ENCODE data around the gene KDM1A. TPM values are rescaled to one million over a fixed set of nuclear protein-coding genes. Genes with fewer than 3 reads are reported as not detected.

Gene KDM1A
- total and polyA plus RNA-seq, 4 donors = 16.4 to 73.0 (median 33.8) TPM

GRCh38 chr1:23020706-23021405, 1.6 kb downstream of the KDM1A start:
- DNase-seq (peak in 2 of 3 donors; percentile 35 to 48), ATAC-seq (ENCODE audit: insufficient read depth, low FRiP score) (no peak)
- peaks cover 0 to 4% (median 0%) of the 10 kb centered on the region in 5 donors for H3K4me1 ChIP-seq (ENCODE audit: control insufficient read depth in 5 of 5, insufficient read depth in 5 of 5, low read length in 5 of 5)
- H3K36me3 ChIP-seq (ENCODE audit: control insufficient read depth in 4 of 4, insufficient read depth in 4 of 4, low read length in 4 of 4) = no peaks in the 10 kb centered on the region
- H3K4me3 ChIP-seq = no peak overlapping the region
- H3K27me3 ChIP-seq (ENCODE audit: control insufficient read depth in 3 of 3, insufficient read depth in 3 of 3, low read length in 2 of 3) = no peaks in the 10 kb centered on the region
- H3K27ac ChIP-seq (ENCODE audit: low read depth in 1 of 2, low read length in 1 of 2) = no peak overlapping the region
- no peaks in the 10 kb centered on the region for H3K9me3 ChIP-seq (ENCODE audit: control insufficient read depth in 4 of 4, insufficient read depth in 3 of 4, low read length in 3 of 4)
- WGBS, 2 donors = 39 to 43% methylated on average over 7 of the region's 7 CpGs
- peak overlapping the region; percentile 86 to 94 for H3K9ac ChIP-seq (ENCODE audit: insufficient read depth in 1 of 2, low read length in 2 of 2)
- TF ChIP-seq CTCF (IDR thresholded peaks at IDR 0.05; ENCODE audit: control extremely low read depth, extremely low read depth) = no peak

GRCh38 chr1:23021834-23022233, 2.6 kb downstream of the KDM1A start:
- Histone ChIP-seq H3K4me1 (ENCODE audit: control insufficient read depth in 5 of 5, insufficient read depth in 5 of 5, low read length in 5 of 5) (peaks cover 0 to 6% (median 0%) of the 10 kb centered on the region in 5 donors), H3K9me3 (ENCODE audit: control insufficient read depth in 4 of 4, insufficient read depth in 3 of 4, low read length in 3 of 4) (no peaks in the 10 kb centered on the region), H3K36me3 (ENCODE audit: control insufficient read depth in 4 of 4, insufficient read depth in 4 of 4, low read length in 4 of 4) (no peaks in the 10 kb centered on the region), H3K27ac (ENCODE audit: low read depth in 1 of 2, low read length in 1 of 2) (no peak overlapping the region), H3K27me3 (ENCODE audit: control insufficient read depth in 3 of 3, insufficient read depth in 3 of 3, low read length in 2 of 3) (no peaks in the 10 kb centered on the region), H3K4me3 (no peak overlapping the region), H3K9ac (ENCODE audit: insufficient read depth in 1 of 2, low read length in 2 of 2) (no peak overlapping the region)
- ATAC-seq (ENCODE audit: insufficient read depth, low FRiP score) (no peak), DNase-seq (no peak)
- WGBS, 2 donors = 89 to 94% methylated on average over 2 of the region's 2 CpGs
- TF ChIP-seq CTCF (IDR thresholded peaks at IDR 0.05; ENCODE audit: control extremely low read depth, extremely low read depth) = no peak

GRCh38 chr1:23023174-23023845, 4.0 kb downstream of the KDM1A start:
- no peak overlapping the region for H3K27ac ChIP-seq (ENCODE audit: low read depth in 1 of 2, low read length in 1 of 2)
- no peaks in the 10 kb centered on the region for H3K27me3 ChIP-seq (ENCODE audit: control insufficient read depth in 3 of 3, insufficient read depth in 3 of 3, low read length in 2 of 3)
- no peak for TF ChIP-seq CTCF (IDR thresholded peaks at IDR 0.05; ENCODE audit: control extremely low read depth, extremely low read depth)
- H3K36me3 ChIP-seq (ENCODE audit: control insufficient read depth in 4 of 4, insufficient read depth in 4 of 4, low read length in 4 of 4) = no peaks in the 10 kb centered on the region
- peaks cover 0 to 6% (median 0%) of the 10 kb centered on the region in 5 donors for H3K4me1 ChIP-seq (ENCODE audit: control insufficient read depth in 5 of 5, insufficient read depth in 5 of 5, low read length in 5 of 5)
- H3K4me3 ChIP-seq = no peak overlapping the region
- 87 to 91% methylated on average over 5 of the region's 5 CpGs for WGBS, 2 donors
- H3K9me3 ChIP-seq (ENCODE audit: control insufficient read depth in 4 of 4, insufficient read depth in 3 of 4, low read length in 3 of 4) = no peaks in the 10 kb centered on the region
- ATAC-seq (ENCODE audit: insufficient read depth, low FRiP score) = no peak
- DNase-seq = no peak
- H3K9ac ChIP-seq (ENCODE audit: insufficient read depth in 1 of 2, low read length in 2 of 2) = no peak overlapping the region

Data from lung (tissue), 12 donors.